ENCODE measurements around the gene RUNX2. TPM values are rescaled to one million over a fixed set of nuclear protein-coding genes. Genes with fewer than 3 reads are reported as not detected.

The RUNX2 gene
- total RNA-seq, 1 experiment from 2014 or later = 7.0 TPM

- H3K4me1 ChIP-seq (ENCODE audit: control insufficient read depth, insufficient read depth, low read length) = peaks cover 15% of the 10 kb centered on the region
- H3K27ac ChIP-seq (ENCODE audit: low read length) = peak overlapping the region; percentile 67
- DNase-seq (ENCODE audit: low read depth, low spot score) (no peak), ATAC-seq (no peak)
- no peaks in the 10 kb centered on the region for H3K9me3 ChIP-seq (ENCODE audit: control insufficient read depth, insufficient read depth, low read depth, low read length)
- TF ChIP-seq SIN3A (IDR thresholded peaks at IDR 0.05; ENCODE audit: borderline replicate concordance, insufficient read depth, low read depth, low read length) (no peak), CTCF (IDR thresholded peaks at IDR 0.05) (no peak), TCF7L2 (IDR thresholded peaks at IDR 0.05; ENCODE audit: low read depth, low read length) (no peak), POLR2AphosphoS5 (IDR thresholded peaks at IDR 0.05; ENCODE audit: low read depth, low read length) (no peak)
- TF ChIP-seq, protein P1, sequence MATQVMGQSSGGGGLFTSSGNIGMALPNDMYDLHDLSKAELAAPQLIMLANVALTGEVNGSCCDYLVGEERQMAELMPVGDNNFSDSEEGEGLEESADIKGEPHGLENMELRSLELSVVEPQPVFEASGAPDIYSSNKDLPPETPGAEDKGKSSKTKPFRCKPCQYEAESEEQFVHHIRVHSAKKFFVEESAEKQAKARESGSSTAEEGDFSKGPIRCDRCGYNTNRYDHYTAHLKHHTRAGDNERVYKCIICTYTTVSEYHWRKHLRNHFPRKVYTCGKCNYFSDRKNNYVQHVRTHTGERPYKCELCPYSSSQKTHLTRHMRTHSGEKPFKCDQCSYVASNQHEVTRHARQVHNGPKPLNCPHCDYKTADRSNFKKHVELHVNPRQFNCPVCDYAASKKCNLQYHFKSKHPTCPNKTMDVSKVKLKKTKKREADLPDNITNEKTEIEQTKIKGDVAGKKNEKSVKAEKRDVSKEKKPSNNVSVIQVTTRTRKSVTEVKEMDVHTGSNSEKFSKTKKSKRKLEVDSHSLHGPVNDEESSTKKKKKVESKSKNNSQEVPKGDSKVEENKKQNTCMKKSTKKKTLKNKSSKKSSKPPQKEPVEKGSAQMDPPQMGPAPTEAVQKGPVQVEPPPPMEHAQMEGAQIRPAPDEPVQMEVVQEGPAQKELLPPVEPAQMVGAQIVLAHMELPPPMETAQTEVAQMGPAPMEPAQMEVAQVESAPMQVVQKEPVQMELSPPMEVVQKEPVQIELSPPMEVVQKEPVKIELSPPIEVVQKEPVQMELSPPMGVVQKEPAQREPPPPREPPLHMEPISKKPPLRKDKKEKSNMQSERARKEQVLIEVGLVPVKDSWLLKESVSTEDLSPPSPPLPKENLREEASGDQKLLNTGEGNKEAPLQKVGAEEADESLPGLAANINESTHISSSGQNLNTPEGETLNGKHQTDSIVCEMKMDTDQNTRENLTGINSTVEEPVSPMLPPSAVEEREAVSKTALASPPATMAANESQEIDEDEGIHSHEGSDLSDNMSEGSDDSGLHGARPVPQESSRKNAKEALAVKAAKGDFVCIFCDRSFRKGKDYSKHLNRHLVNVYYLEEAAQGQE (IDR thresholded peaks at IDR 0.05; ENCODE audit: insufficient read depth in 1 of 2, low read depth in 2 of 2, low read length in 1 of 2) = no peak
- intact Hi-C loops (cut with micrococcal nuclease; ENCODE audit: unreplicated experiment) (no loop called here), in situ Hi-C loops (cut with HindIII; ENCODE audit: low pct_unique_long_range_greater_than_20kb, low sequenced_read_pairs) (no loop called here)
- H3K4me3 ChIP-seq (ENCODE audit: low read depth in 2 of 2, low read length in 2 of 2) = no peak overlapping the region
- CTCF ChIA-PET = interaction anchor here (1.0 kb wide), 1 partner anchor 278 kb away, joined by 3 read pairs; no protein-coding TSS in a partner anchor
- BruUV-seq (replicated peaks) = no TSS peak
- POLR2A ChIA-PET = no interaction called here
- H3K27me3 ChIP-seq (ENCODE audit: control insufficient read depth, insufficient read depth, low read length) = no peaks in the 10 kb centered on the region
- H3K36me3 ChIP-seq (ENCODE audit: control insufficient read depth, insufficient read depth, low read length) = peaks cover 4% of the 10 kb centered on the region; the same call in 1 of the 2 replicates
Observed at GRCh38 chr6:45436544-45437438, 108.7 kb downstream of the RUNX2 start.

DNA sequence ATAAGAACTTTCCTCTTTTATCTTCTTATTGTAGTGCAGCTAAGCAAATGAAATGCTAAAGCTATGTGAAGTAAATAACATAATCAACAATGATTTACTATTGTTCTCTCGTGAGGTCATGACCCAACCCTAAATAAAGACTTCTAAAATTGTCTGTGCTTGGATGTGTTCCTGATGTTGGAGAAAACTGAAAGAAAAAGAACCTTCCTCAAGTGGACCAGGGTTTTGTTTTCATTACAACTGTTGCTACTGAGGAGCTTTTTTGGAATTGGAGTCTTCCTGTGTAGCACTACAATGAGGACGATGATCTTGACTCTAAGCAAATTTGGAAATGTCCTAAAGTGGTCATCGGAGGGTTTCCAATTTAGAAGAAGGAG lies 109.3 kb downstream of the RUNX2 start:
- POLR2A ChIA-PET = no interaction called here
- Histone ChIP-seq H3K9me3 (ENCODE audit: control insufficient read depth, insufficient read depth, low read depth, low read length) (no peaks in the 10 kb centered on the region), H3K36me3 (ENCODE audit: control insufficient read depth, insufficient read depth, low read length) (peaks cover 4% of the 10 kb centered on the region; the same call in 1 of the 2 replicates), H3K4me3 (ENCODE audit: low read depth in 2 of 2, low read length in 2 of 2) (no peak overlapping the region), H3K27ac (ENCODE audit: low read length) (peak overlapping the region; percentile 67), H3K4me1 (ENCODE audit: control insufficient read depth, insufficient read depth, low read length) (peaks cover 21% of the 10 kb centered on the region), H3K27me3 (ENCODE audit: control insufficient read depth, insufficient read depth, low read length) (no peaks in the 10 kb centered on the region)
- DNase-seq (ENCODE audit: low read depth, low spot score) (no peak), ATAC-seq (no peak)
- TF ChIP-seq TCF7L2 (IDR thresholded peaks at IDR 0.05; ENCODE audit: low read depth, low read length) (no peak), POLR2AphosphoS5 (IDR thresholded peaks at IDR 0.05; ENCODE audit: low read depth, low read length) (no peak), SIN3A (IDR thresholded peaks at IDR 0.05; ENCODE audit: borderline replicate concordance, insufficient read depth, low read depth, low read length) (no peak), CTCF (IDR thresholded peaks at IDR 0.05) (no peak)
- TF ChIP-seq, protein P1 (IDR thresholded peaks at IDR 0.05; ENCODE audit: insufficient read depth in 1 of 2, low read depth in 2 of 2, low read length in 1 of 2) = no peak
- CTCF ChIA-PET = no interaction called here
- BruUV-seq (replicated peaks) = no TSS peak
- intact Hi-C loops (cut with micrococcal nuclease; ENCODE audit: unreplicated experiment) = no loop called here
- in situ Hi-C loops (cut with HindIII; ENCODE audit: low pct_unique_long_range_greater_than_20kb, low sequenced_read_pairs) = no loop called here
